GM19463 (cell line): ENCODE measurements around the gene PRICKLE4.
"Not testable (repeated sequence)": the region's sequence is repeated elsewhere in the genome, so short reads cannot be mapped to it uniquely, and the experiment has no call there.

Experiments
- ATAC-seq: cut with Tn5 transposase; IDR thresholded peaks from one replicate; pipeline ENCODE4 v1.9.1; 2021; ENCODE audit warnings: mild to moderate bottlenecking, moderate library complexity; ENCODE audit not compliant: unreplicated experiment

Gene PRICKLE4

GRCh38 chr6:41790045-41790444 lies 9.5 kb downstream of the PRICKLE4 start:
- no peak for ATAC-seq

GRCh38 chr6:41791305-41791704 lies 10.7 kb downstream of the PRICKLE4 start:
- no peak for ATAC-seq

- no peak for ATAC-seq
Measured at GRCh38 chr6:41791984-41792383, 11.4 kb downstream of the PRICKLE4 start.

- no peak for ATAC-seq
Measured at GRCh38 chr6:41796474-41796873, 15.9 kb downstream of the PRICKLE4 start.

- ATAC-seq, result no peak
Measured at GRCh38 chr6:41798901-41799558, 18.4 kb downstream of the PRICKLE4 start.

GRCh38 chr6:41799559-41799911 lies 19.0 kb downstream of the PRICKLE4 start:
- no peak for ATAC-seq

- no peak for ATAC-seq
Measured at GRCh38 chr6:41801380-41801779, 20.8 kb downstream of the PRICKLE4 start.

GRCh38 chr6:41805830-41806774 lies 25.5 kb downstream of the PRICKLE4 start:
- ATAC-seq, result no peak

- no peak for ATAC-seq
Measured at GRCh38 chr6:41811095-41811494, 30.5 kb downstream of the PRICKLE4 start.

- ATAC-seq, result not testable (repeated sequence)
Measured at GRCh38 chr6:41811946-41812345, 31.4 kb downstream of the PRICKLE4 start.

- ATAC-seq, result no peak
Measured at GRCh38 chr6:41813469-41813868, 32.9 kb downstream of the PRICKLE4 start.

GRCh38 chr6:41813956-41814355 lies 33.4 kb downstream of the PRICKLE4 start:
- no peak for ATAC-seq

GRCh38 chr6:41814629-41815028 lies 34.0 kb downstream of the PRICKLE4 start:
- no peak for ATAC-seq

GRCh38 chr6:41815587-41815986 lies 35.0 kb downstream of the PRICKLE4 start:
- ATAC-seq, result no peak

GRCh38 chr6:41818271-41819054 lies 37.9 kb downstream of the PRICKLE4 start:
- no peak for ATAC-seq

GRCh38 chr6:41821266-41821665 lies 40.7 kb downstream of the PRICKLE4 start:
- ATAC-seq, result no peak

GRCh38 chr6:41822021-41822420 lies 41.4 kb downstream of the PRICKLE4 start:
- ATAC-seq, result no peak

GRCh38 chr6:41823178-41823577 lies 42.6 kb downstream of the PRICKLE4 start:
- ATAC-seq, result no peak

GRCh38 chr6:41824571-41825569 lies 44.3 kb downstream of the PRICKLE4 start:
- no peak for ATAC-seq

- no peak for ATAC-seq
Measured at GRCh38 chr6:41826343-41827022, 45.9 kb downstream of the PRICKLE4 start.
